ENCODE data around the gene KIAA1958. TPM values are rescaled to one million over a fixed set of nuclear protein-coding genes. Genes with fewer than 3 reads are reported as not detected.
"Not testable (repeated sequence)": the region's sequence is repeated elsewhere in the genome, so short reads cannot be mapped to it uniquely, and the experiment has no call there.

Gene KIAA1958
- total RNA-seq, 1 donor from 2014 or later, result 3.9 TPM

GRCh38 chr9:112512377-112512776 is 25.8 kb downstream of the KIAA1958 start:
- DNase-seq; ATAC-seq (ENCODE audit: poor library complexity); intact Hi-C loops (cut with DNase I): not testable (repeated sequence)

- intact Hi-C loops (cut with DNase I), result no loop called here
- no peak for DNase-seq
- ATAC-seq (ENCODE audit: poor library complexity), result no peak
Measured at GRCh38 chr9:112516769-112517168, 30.1 kb downstream of the KIAA1958 start.

- intact Hi-C loops (cut with DNase I), result no loop called here
- no peak for DNase-seq
Measured at GRCh38 chr9:112520069-112520468, 33.4 kb downstream of the KIAA1958 start.

GRCh38 chr9:112520656-112521055 is 34.0 kb downstream of the KIAA1958 start:
- no peak for ATAC-seq (ENCODE audit: poor library complexity)
- no peak for DNase-seq
- intact Hi-C loops (cut with DNase I), result no loop called here

More at GRCh38 chr9:112520069-112520468, 33.4 kb downstream of the KIAA1958 start:
- ATAC-seq (ENCODE audit: poor library complexity), result no peak

- intact Hi-C loops (cut with DNase I), result no loop called here
- no peak for ATAC-seq (ENCODE audit: poor library complexity)
- DNase-seq, result no peak
Measured at GRCh38 chr9:112526973-112527372, 40.3 kb downstream of the KIAA1958 start.

- DNase-seq (no peak), ATAC-seq (ENCODE audit: poor library complexity) (no peak)
- intact Hi-C loops (cut with DNase I), result no loop called here
Measured at GRCh38 chr9:112527959-112528358, 41.3 kb downstream of the KIAA1958 start.

- ATAC-seq (ENCODE audit: poor library complexity), result no peak
- intact Hi-C loops (cut with DNase I), result no loop called here
- no peak for DNase-seq
Measured at GRCh38 chr9:112529316-112529715, 42.7 kb downstream of the KIAA1958 start.

GRCh38 chr9:112530751-112531205 is 44.2 kb downstream of the KIAA1958 start:
- intact Hi-C loops (cut with DNase I), result no loop called here
- DNase-seq (no peak), ATAC-seq (ENCODE audit: poor library complexity) (no peak)

- ATAC-seq (ENCODE audit: poor library complexity), result peak; percentile 39
- intact Hi-C loops (cut with DNase I), result no loop called here
- DNase-seq, result no peak
Measured at GRCh38 chr9:112531666-112532282, 45.1 kb downstream of the KIAA1958 start.

- intact Hi-C loops (cut with DNase I), result no loop called here
- ATAC-seq (ENCODE audit: poor library complexity) (peak; percentile 89), DNase-seq (no peak)
Measured at GRCh38 chr9:112532427-112532826, 45.8 kb downstream of the KIAA1958 start.

- intact Hi-C loops (cut with DNase I), result no loop called here
- no peak for ATAC-seq (ENCODE audit: poor library complexity)
Measured at GRCh38 chr9:112533660-112534059, 47.0 kb downstream of the KIAA1958 start.

GRCh38 chr9:112535301-112535700 is 48.7 kb downstream of the KIAA1958 start:
- intact Hi-C loops (cut with DNase I), result no loop called here
- DNase-seq (no peak), ATAC-seq (ENCODE audit: poor library complexity) (no peak)

More at GRCh38 chr9:112533660-112534059, 47.0 kb downstream of the KIAA1958 start:
- DNase-seq, result no peak

GRCh38 chr9:112535811-112536210 is 49.2 kb downstream of the KIAA1958 start:
- ATAC-seq (ENCODE audit: poor library complexity) (no peak), DNase-seq (no peak)
- intact Hi-C loops (cut with DNase I), result no loop called here

GRCh38 chr9:112537561-112537960 is 50.9 kb downstream of the KIAA1958 start:
- no peak for DNase-seq
- ATAC-seq (ENCODE audit: poor library complexity), result no peak
- intact Hi-C loops (cut with DNase I), result no loop called here

- DNase-seq (no peak), ATAC-seq (ENCODE audit: poor library complexity) (no peak)
- intact Hi-C loops (cut with DNase I), result no loop called here
Measured at GRCh38 chr9:112540800-112541199, 54.2 kb downstream of the KIAA1958 start.

GRCh38 chr9:112541685-112542084 is 55.1 kb downstream of the KIAA1958 start:
- ATAC-seq (ENCODE audit: poor library complexity) (no peak), DNase-seq (no peak)
- intact Hi-C loops (cut with DNase I), result no loop called here

- DNase-seq, result no peak
- no peak for ATAC-seq (ENCODE audit: poor library complexity)
- intact Hi-C loops (cut with DNase I), result no loop called here
Measured at GRCh38 chr9:112542593-112543292, 56.1 kb downstream of the KIAA1958 start.

GRCh38 chr9:112544477-112544876 is 57.9 kb downstream of the KIAA1958 start:
- intact Hi-C loops (cut with DNase I), result no loop called here
- ATAC-seq (ENCODE audit: poor library complexity), result no peak
- DNase-seq, result no peak

GRCh38 chr9:112545237-112545636 is 58.6 kb downstream of the KIAA1958 start:
- intact Hi-C loops (cut with DNase I), result no loop called here
- ATAC-seq (ENCODE audit: poor library complexity) (no peak), DNase-seq (no peak)
